ENCODE measurements around the gene SLC16A10. TPM values are rescaled to one million over a fixed set of nuclear protein-coding genes. Genes with fewer than 3 reads are reported as not detected.

Gene SLC16A10
- total and polyA plus RNA-seq, 2 of the 13 experiments (the other 11 are each of a cell fraction or from before 2014, with no cell fraction given) = 8.2 to 20.1 TPM

DNA sequence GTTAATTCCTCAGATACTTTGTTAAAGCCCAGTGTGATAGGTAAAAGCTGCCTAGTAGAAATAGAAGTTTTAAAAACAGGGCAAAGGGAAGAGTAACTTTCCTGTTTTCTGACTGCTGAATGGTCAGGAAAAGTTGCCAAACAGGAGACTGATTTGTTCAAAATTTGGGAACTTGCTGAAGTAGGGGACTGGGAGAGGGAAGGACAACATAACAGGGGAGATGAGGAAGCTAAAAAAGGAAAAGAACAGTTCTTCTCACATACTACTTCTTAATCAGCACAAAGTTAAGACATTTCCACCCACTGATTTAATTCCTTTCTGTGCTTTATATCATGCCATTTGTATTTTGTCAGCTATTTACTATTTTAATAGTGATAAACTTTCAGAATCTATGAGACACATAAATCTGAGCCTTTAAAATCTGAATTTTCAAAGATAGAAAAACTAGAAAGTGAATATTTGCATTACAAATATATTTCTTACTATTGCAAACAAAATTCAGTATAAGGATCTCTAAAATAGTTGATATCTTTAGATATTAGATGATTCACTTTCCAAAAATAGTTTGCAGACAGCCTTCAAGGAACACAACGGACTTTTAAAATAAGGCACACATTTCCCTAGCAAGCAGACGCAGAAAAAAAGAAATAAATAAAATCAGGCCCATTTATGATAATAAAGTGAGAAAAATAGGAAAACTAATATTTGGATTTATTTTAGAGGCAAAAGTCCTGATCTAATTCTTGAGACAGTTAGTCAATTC is 36.9 kb upstream of the SLC16A10 start:
- BruUV-seq (replicated peaks) = no TSS peak
- Histone ChIP-seq H3K9ac (ENCODE audit: insufficient read depth, low read depth, low read length) (no peak overlapping the region), H3K27me3 (ENCODE audit: control insufficient read depth in 1 of 2, insufficient read depth in 2 of 2, low read length in 2 of 2) (no peaks in the 10 kb centered on the region; a peak in 1 of 5 replicates), H3K4me1 (ENCODE audit: insufficient read depth, low read length) (peaks cover 8% of the 10 kb centered on the region), H2AFZ (ENCODE audit: low read length) (peak overlapping the region; percentile 32), H3K4me2 (ENCODE audit: low read depth, low read length) (no peak overlapping the region), H4K20me1 (ENCODE audit: insufficient read depth, low read length) (no peaks in the 10 kb centered on the region), H3K9me3 (ENCODE audit: low read length) (no peaks in the 10 kb centered on the region), H3K79me2 (ENCODE audit: insufficient read depth, low read length) (no peaks in the 10 kb centered on the region), H3K36me3 (replicated peaks in 1 of 2; ENCODE audit: control insufficient read depth in 1 of 2, insufficient read depth in 2 of 2, low read length in 2 of 2) (no peaks in the 10 kb centered on the region), H3K4me3 (replicated peaks in 1 of 3; ENCODE audit: insufficient read depth in 1 of 3, low read depth in 2 of 3, low read length in 3 of 3) (no peak overlapping the region), H3K27ac (ENCODE audit: extremely low read length, insufficient read depth, low read length) (no peak overlapping the region)
- in situ Hi-C loops (cut with HindIII; ENCODE audit: extremely low pct_ligation_motif_present, low pct_unique_long_range_greater_than_20kb) = loop anchor here (25.0 kb wide), 1 partner anchor 587 kb away; no protein-coding TSS in a partner anchor
- FAIRE-seq = no peak
- TF ChIP-seq ZNF12 (CRISPR knock-in tag; IDR thresholded peaks at IDR 0.05) (no peak), REPIN1 (CRISPR knock-in tag; IDR thresholded peaks at IDR 0.05; ENCODE audit: borderline replicate concordance, low read depth) (no peak), ZNF446 (CRISPR knock-in tag; IDR thresholded peaks at IDR 0.05) (no peak), KDM6A (CRISPR knock-in tag; IDR thresholded peaks at IDR 0.05; ENCODE audit: low read depth) (no peak), YEATS4 (CRISPR knock-in tag; IDR thresholded peaks at IDR 0.05; ENCODE audit: borderline replicate concordance) (no peak), BRD4 (CRISPR knock-in tag; IDR thresholded peaks at IDR 0.05) (no peak), BCL6 (CRISPR knock-in tag; IDR thresholded peaks at IDR 0.05) (no peak), TBX3 (IDR thresholded peaks at IDR 0.05; ENCODE audit: borderline replicate concordance) (no peak), ZNF556 (CRISPR knock-in tag; IDR thresholded peaks at IDR 0.05; ENCODE audit: borderline replicate concordance) (no peak), SNAI1 (CRISPR knock-in tag; IDR thresholded peaks at IDR 0.05; ENCODE audit: borderline replicate concordance) (no peak)
- TF ChIP-seq, protein P1, sequence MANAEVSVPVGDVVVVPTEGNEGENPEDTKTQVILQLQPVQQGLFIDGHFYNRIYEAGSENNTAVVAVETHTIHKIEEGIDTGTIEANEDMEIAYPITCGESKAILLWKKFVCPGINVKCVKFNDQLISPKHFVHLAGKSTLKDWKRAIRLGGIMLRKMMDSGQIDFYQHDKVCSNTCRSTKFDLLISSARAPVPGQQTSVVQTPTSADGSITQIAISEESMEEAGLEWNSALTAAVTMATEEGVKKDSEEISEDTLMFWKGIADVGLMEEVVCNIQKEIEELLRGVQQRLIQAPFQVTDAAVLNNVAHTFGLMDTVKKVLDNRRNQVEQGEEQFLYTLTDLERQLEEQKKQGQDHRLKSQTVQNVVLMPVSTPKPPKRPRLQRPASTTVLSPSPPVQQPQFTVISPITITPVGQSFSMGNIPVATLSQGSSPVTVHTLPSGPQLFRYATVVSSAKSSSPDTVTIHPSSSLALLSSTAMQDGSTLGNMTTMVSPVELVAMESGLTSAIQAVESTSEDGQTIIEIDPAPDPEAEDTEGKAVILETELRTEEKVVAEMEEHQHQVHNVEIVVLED (CRISPR knock-in tag; IDR thresholded peaks at IDR 0.05; ENCODE audit: borderline replicate concordance) = no peak
- TF ChIP-seq, protein P2, sequence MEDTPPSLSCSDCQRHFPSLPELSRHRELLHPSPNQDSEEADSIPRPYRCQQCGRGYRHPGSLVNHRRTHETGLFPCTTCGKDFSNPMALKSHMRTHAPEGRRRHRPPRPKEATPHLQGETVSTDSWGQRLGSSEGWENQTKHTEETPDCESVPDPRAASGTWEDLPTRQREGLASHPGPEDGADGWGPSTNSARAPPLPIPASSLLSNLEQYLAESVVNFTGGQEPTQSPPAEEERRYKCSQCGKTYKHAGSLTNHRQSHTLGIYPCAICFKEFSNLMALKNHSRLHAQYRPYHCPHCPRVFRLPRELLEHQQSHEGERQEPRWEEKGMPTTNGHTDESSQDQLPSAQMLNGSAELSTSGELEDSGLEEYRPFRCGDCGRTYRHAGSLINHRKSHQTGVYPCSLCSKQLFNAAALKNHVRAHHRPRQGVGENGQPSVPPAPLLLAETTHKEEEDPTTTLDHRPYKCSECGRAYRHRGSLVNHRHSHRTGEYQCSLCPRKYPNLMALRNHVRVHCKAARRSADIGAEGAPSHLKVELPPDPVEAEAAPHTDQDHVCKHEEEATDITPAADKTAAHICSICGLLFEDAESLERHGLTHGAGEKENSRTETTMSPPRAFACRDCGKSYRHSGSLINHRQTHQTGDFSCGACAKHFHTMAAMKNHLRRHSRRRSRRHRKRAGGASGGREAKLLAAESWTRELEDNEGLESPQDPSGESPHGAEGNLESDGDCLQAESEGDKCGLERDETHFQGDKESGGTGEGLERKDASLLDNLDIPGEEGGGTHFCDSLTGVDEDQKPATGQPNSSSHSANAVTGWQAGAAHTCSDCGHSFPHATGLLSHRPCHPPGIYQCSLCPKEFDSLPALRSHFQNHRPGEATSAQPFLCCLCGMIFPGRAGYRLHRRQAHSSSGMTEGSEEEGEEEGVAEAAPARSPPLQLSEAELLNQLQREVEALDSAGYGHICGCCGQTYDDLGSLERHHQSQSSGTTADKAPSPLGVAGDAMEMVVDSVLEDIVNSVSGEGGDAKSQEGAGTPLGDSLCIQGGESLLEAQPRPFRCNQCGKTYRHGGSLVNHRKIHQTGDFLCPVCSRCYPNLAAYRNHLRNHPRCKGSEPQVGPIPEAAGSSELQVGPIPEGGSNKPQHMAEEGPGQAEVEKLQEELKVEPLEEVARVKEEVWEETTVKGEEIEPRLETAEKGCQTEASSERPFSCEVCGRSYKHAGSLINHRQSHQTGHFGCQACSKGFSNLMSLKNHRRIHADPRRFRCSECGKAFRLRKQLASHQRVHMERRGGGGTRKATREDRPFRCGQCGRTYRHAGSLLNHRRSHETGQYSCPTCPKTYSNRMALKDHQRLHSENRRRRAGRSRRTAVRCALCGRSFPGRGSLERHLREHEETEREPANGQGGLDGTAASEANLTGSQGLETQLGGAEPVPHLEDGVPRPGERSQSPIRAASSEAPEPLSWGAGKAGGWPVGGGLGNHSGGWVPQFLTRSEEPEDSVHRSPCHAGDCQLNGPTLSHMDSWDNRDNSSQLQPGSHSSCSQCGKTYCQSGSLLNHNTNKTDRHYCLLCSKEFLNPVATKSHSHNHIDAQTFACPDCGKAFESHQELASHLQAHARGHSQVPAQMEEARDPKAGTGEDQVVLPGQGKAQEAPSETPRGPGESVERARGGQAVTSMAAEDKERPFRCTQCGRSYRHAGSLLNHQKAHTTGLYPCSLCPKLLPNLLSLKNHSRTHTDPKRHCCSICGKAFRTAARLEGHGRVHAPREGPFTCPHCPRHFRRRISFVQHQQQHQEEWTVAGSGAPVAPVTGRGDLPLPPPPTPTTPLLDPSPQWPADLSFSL (CRISPR knock-in tag; IDR thresholded peaks at IDR 0.05) = no peak
- TF ChIP-seq, protein P3, sequence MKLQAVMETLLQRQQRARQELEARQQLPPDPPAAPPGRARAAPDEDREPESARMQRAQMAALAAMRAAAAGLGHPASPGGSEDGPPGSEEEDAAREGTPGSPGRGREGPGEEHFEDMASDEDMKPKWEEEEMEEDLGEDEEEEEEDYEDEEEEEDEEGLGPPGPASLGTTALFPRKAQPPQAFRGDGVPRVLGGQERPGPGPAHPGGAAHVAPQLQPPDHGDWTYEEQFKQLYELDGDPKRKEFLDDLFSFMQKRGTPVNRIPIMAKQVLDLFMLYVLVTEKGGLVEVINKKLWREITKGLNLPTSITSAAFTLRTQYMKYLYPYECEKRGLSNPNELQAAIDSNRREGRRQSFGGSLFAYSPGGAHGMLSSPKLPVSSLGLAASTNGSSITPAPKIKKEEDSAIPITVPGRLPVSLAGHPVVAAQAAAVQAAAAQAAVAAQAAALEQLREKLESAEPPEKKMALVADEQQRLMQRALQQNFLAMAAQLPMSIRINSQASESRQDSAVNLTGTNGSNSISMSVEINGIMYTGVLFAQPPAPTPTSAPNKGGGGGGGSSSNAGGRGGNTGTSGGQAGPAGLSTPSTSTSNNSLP (IDR thresholded peaks at IDR 0.05; ENCODE audit: low read depth, low read length) = no peak
- WGBS (ENCODE audit: low lambda C conversion rate) = 86% methylated on average over 2 of the region's 2 CpGs
- no peak for ATAC-seq
- no peak for DNase-seq (ENCODE audit: low spot score)
- POLR2A ChIA-PET = no interaction called here
- CTCF ChIA-PET (ENCODE audit: low intra/inter-chr PET ratio, low total read pairs) = no interaction called here
- intact Hi-C loops (cut with micrococcal nuclease; ENCODE audit: unreplicated experiment) = no loop called here
